ENCODE measurements around the gene ARFIP1.

GRCh38 chr4:152950402-152951274 lies 170.9 kb downstream of the ARFIP1 start:
- TF ChIP-seq, protein P1, sequence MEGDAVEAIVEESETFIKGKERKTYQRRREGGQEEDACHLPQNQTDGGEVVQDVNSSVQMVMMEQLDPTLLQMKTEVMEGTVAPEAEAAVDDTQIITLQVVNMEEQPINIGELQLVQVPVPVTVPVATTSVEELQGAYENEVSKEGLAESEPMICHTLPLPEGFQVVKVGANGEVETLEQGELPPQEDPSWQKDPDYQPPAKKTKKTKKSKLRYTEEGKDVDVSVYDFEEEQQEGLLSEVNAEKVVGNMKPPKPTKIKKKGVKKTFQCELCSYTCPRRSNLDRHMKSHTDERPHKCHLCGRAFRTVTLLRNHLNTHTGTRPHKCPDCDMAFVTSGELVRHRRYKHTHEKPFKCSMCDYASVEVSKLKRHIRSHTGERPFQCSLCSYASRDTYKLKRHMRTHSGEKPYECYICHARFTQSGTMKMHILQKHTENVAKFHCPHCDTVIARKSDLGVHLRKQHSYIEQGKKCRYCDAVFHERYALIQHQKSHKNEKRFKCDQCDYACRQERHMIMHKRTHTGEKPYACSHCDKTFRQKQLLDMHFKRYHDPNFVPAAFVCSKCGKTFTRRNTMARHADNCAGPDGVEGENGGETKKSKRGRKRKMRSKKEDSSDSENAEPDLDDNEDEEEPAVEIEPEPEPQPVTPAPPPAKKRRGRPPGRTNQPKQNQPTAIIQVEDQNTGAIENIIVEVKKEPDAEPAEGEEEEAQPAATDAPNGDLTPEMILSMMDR (IDR thresholded peaks at IDR 0.05) = no peak
- TF ChIP-seq POLR2A (IDR thresholded peaks at IDR 0.05) = no peak
